ENCODE measurements around the gene SNX10.

SNX10 gene

DNA sequence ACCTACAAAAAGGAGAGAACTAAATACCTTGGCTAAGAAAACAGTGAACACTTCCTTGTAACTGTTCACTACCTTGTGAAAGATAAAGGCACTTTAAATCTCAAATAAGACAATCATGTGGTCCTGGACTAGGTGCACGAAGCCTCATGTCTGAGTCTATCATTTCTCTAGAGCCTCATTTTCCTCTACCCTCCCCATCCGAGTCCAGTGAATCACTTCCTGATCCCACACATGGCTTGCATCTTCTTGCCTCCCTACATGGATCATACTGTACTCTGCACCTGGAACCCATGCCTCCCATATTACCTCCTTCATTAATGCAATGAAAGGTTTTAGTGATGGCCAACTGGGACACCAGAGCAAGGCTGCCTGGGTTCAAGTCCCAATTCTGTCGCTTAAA, 34.5 kb downstream of the SNX10 start:
- peaks cover 3% of the 10 kb centered on the region for H3K36me3 ChIP-seq (ENCODE audit: control insufficient read depth, low read length)
- no peaks in the 10 kb centered on the region for H4K20me1 ChIP-seq (ENCODE audit: control insufficient read depth, insufficient read depth, low read depth, low read length)
- peaks cover 37% of the 10 kb centered on the region for H3K79me2 ChIP-seq (ENCODE audit: control insufficient read depth, low read length)
- H3K27ac ChIP-seq (ENCODE audit: low read depth, low read length), result no peak overlapping the region
- H3K9me2 ChIP-seq (replicated peaks; ENCODE audit: control insufficient read depth, low read length), result no peaks in the 10 kb centered on the region
- no peak overlapping the region for H3K4me2 ChIP-seq (ENCODE audit: low read length)
- H3K27me3 ChIP-seq (ENCODE audit: control insufficient read depth, low read length), result no peaks in the 10 kb centered on the region
- peaks cover 31% of the 10 kb centered on the region for H3K4me1 ChIP-seq (ENCODE audit: control insufficient read depth, low read length)
- H3F3A ChIP-seq (ENCODE audit: control insufficient read depth, insufficient read depth), result peaks cover 8% of the 10 kb centered on the region
- no peak overlapping the region for H3K4me3 ChIP-seq (ENCODE audit: low read length)
- TF ChIP-seq EZH2phosphoT487 (IDR thresholded peaks at IDR 0.05; ENCODE audit: borderline replicate concordance, low read length), result no peak
- TF ChIP-seq, protein P1, sequence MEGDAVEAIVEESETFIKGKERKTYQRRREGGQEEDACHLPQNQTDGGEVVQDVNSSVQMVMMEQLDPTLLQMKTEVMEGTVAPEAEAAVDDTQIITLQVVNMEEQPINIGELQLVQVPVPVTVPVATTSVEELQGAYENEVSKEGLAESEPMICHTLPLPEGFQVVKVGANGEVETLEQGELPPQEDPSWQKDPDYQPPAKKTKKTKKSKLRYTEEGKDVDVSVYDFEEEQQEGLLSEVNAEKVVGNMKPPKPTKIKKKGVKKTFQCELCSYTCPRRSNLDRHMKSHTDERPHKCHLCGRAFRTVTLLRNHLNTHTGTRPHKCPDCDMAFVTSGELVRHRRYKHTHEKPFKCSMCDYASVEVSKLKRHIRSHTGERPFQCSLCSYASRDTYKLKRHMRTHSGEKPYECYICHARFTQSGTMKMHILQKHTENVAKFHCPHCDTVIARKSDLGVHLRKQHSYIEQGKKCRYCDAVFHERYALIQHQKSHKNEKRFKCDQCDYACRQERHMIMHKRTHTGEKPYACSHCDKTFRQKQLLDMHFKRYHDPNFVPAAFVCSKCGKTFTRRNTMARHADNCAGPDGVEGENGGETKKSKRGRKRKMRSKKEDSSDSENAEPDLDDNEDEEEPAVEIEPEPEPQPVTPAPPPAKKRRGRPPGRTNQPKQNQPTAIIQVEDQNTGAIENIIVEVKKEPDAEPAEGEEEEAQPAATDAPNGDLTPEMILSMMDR (IDR thresholded peaks at IDR 0.05; ENCODE audit: low read depth, low read length, poor library complexity, severe bottlenecking), result no peak
- H3K9me3 ChIP-seq (ENCODE audit: control insufficient read depth, insufficient read depth, low read length), result no peaks in the 10 kb centered on the region

DNA sequence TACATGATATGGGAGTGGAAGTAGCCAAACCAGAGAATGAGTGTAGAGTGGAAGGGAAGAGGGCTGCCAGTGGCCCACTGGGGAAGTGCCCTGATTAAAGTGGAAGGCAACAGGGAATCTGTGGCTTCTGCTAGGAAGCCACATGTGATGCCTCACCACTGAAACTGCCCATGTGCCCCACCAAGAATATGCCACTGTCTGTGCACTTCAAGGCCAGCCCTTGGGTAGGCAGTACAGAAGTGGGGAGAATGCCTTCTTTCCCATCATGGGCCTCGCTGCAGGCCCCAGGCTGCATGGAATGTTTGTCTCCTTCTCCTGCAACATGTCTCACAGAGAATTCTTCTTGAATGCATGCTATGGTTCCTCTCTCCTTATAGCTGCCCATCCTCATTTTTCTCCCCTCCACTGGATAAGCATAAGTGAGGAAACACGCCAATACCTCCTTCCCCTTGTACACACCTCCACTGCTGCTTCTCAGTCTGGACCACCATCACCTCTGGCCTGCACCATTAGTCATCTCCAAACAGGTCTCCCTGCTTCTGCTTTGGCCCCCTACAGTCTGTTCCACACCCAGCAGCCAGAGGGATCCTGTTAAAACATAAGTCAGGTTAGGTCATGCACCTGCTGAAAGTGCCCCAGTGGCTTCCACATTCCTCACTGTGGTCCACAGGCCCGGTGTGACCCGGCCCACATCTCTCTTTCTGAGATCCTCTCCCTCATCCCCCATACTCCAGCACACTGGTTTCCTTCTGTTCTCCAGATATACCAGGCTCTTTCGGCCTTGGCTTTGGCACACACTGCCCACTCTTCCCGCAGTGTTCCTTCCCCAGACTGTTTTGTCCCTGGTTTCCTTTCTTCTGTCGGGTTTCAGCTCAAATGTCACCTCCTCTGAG, 37.1 kb downstream of the SNX10 start:
- no peak overlapping the region for H3K27ac ChIP-seq (ENCODE audit: low read depth, low read length)

GRCh38 chr7:26329520-26330255, 38.0 kb downstream of the SNX10 start:
- TF ChIP-seq, protein P1 (IDR thresholded peaks at IDR 0.05; ENCODE audit: low read depth, low read length, poor library complexity, severe bottlenecking), result no peak
- no peak for TF ChIP-seq EZH2phosphoT487 (IDR thresholded peaks at IDR 0.05; ENCODE audit: borderline replicate concordance, low read length)
- Histone ChIP-seq H3F3A (ENCODE audit: control insufficient read depth, insufficient read depth) (peaks cover 34% of the 10 kb centered on the region), H3K27me3 (ENCODE audit: control insufficient read depth, low read length) (no peaks in the 10 kb centered on the region), H4K20me1 (ENCODE audit: control insufficient read depth, insufficient read depth, low read depth, low read length) (no peaks in the 10 kb centered on the region), H3K4me1 (ENCODE audit: control insufficient read depth, low read length) (peaks cover 60% of the 10 kb centered on the region), H3K4me2 (ENCODE audit: low read length) (peak overlapping the region; percentile 67), H3K4me3 (ENCODE audit: low read length) (peak overlapping the region; percentile 50), H3K9me3 (ENCODE audit: control insufficient read depth, insufficient read depth, low read length) (no peaks in the 10 kb centered on the region), H3K36me3 (ENCODE audit: control insufficient read depth, low read length) (no peaks in the 10 kb centered on the region; the same call in 1 of the 2 replicates), H3K27ac (ENCODE audit: low read depth, low read length) (peak overlapping the region; percentile 6), H3K9me2 (replicated peaks; ENCODE audit: control insufficient read depth, low read length) (no peaks in the 10 kb centered on the region), H3K79me2 (ENCODE audit: control insufficient read depth, low read length) (peaks cover 50% of the 10 kb centered on the region)

More for the DNA sequence above, 37.1 kb downstream of the SNX10 start:
- H3K9me2 ChIP-seq (replicated peaks; ENCODE audit: control insufficient read depth, low read length), result no peaks in the 10 kb centered on the region
- H3K4me3 ChIP-seq (ENCODE audit: low read length), result no peak overlapping the region; the same call in 1 of the 2 replicates
- H3K4me1 ChIP-seq (ENCODE audit: control insufficient read depth, low read length), result peaks cover 50% of the 10 kb centered on the region
- no peaks in the 10 kb centered on the region for H4K20me1 ChIP-seq (ENCODE audit: control insufficient read depth, insufficient read depth, low read depth, low read length)
- H3K27me3 ChIP-seq (ENCODE audit: control insufficient read depth, low read length), result no peaks in the 10 kb centered on the region
- peaks cover 28% of the 10 kb centered on the region for H3F3A ChIP-seq (ENCODE audit: control insufficient read depth, insufficient read depth)
- no peaks in the 10 kb centered on the region; the same call in 1 of the 2 replicates for H3K36me3 ChIP-seq (ENCODE audit: control insufficient read depth, low read length)
- H3K9me3 ChIP-seq (ENCODE audit: control insufficient read depth, insufficient read depth, low read length), result no peaks in the 10 kb centered on the region
- no peak for TF ChIP-seq EZH2phosphoT487 (IDR thresholded peaks at IDR 0.05; ENCODE audit: borderline replicate concordance, low read length)
- TF ChIP-seq, protein P1 (IDR thresholded peaks at IDR 0.05; ENCODE audit: low read depth, low read length, poor library complexity, severe bottlenecking), result no peak
- H3K79me2 ChIP-seq (ENCODE audit: control insufficient read depth, low read length), result peaks cover 43% of the 10 kb centered on the region
- peak overlapping the region; percentile 67 for H3K4me2 ChIP-seq (ENCODE audit: low read length)

Measured in DOHH2 (cell line).